Measurements from ENCODE around the gene ACACA. TPM values are rescaled to one million over a fixed set of nuclear protein-coding genes. Genes with fewer than 3 reads are reported as not detected.

The ACACA gene
- total RNA-seq, 4 donors from 2014 or later, result 47.9 to 56.2 (median 51.4) TPM

GRCh38 chr17:37211136-37211535 is 195.5 kb downstream of the ACACA start:
- 82% methylated on average over 2 of the region's 2 CpGs for WGBS
- H3K27ac ChIP-seq, result no peak overlapping the region
- DNase-seq (ENCODE audit: low spot score in 2 of 2), result no peak
- H3K9me3 ChIP-seq, result no peaks in the 10 kb centered on the region
- H3K4me3 ChIP-seq, result no peak overlapping the region
- peaks cover 35% of the 10 kb centered on the region for H3K36me3 ChIP-seq
- no peaks in the 10 kb centered on the region for H3K4me1 ChIP-seq
- H3K27me3 ChIP-seq, result no peaks in the 10 kb centered on the region
- TF ChIP-seq POLR2A (IDR thresholded peaks at IDR 0.05), result no peak
- TF ChIP-seq CTCF (IDR thresholded peaks at IDR 0.05), result no peak
- TF ChIP-seq EP300 (IDR thresholded peaks at IDR 0.05), result no peak
- no peak for TF ChIP-seq POLR2AphosphoS5 (IDR thresholded peaks at IDR 0.05)

GRCh38 chr17:37207103-37207502 is 199.5 kb downstream of the ACACA start:
- H3K36me3 ChIP-seq, result peaks cover 59% of the 10 kb centered on the region
- TF ChIP-seq CTCF (IDR thresholded peaks at IDR 0.05) (no peak), EP300 (IDR thresholded peaks at IDR 0.05) (no peak), POLR2AphosphoS5 (IDR thresholded peaks at IDR 0.05) (no peak), POLR2A (IDR thresholded peaks at IDR 0.05) (no peak)
- WGBS, result 92% methylated on average over 1 of the region's 1 CpG
- H3K4me3 ChIP-seq, result no peak overlapping the region
- no peak overlapping the region for H3K27ac ChIP-seq
- no peaks in the 10 kb centered on the region for H3K9me3 ChIP-seq
- no peaks in the 10 kb centered on the region for H3K27me3 ChIP-seq
- no peaks in the 10 kb centered on the region for H3K4me1 ChIP-seq
- DNase-seq (ENCODE audit: low spot score in 2 of 2), result no peak

GRCh38 chr17:37206299-37206698 is 200.3 kb downstream of the ACACA start:
- DNase-seq (ENCODE audit: low spot score in 2 of 2), result no peak
- H3K36me3 ChIP-seq, result peaks cover 56% of the 10 kb centered on the region
- no peaks in the 10 kb centered on the region for H3K4me1 ChIP-seq
- no peak overlapping the region for H3K27ac ChIP-seq
- no peaks in the 10 kb centered on the region for H3K27me3 ChIP-seq
- no peaks in the 10 kb centered on the region for H3K9me3 ChIP-seq
- H3K4me3 ChIP-seq, result no peak overlapping the region
- no peak for TF ChIP-seq EP300 (IDR thresholded peaks at IDR 0.05)
- TF ChIP-seq CTCF (IDR thresholded peaks at IDR 0.05), result no peak

- no peaks in the 10 kb centered on the region for H3K9me3 ChIP-seq
- H3K4me3 ChIP-seq, result no peak overlapping the region
- WGBS, result 93% methylated on average over 2 of the region's 2 CpGs
- TF ChIP-seq POLR2AphosphoS5 (IDR thresholded peaks at IDR 0.05), result no peak
- TF ChIP-seq POLR2A (IDR thresholded peaks at IDR 0.05), result no peak
- TF ChIP-seq EP300 (IDR thresholded peaks at IDR 0.05), result no peak
- no peak for TF ChIP-seq CTCF (IDR thresholded peaks at IDR 0.05)
- no peaks in the 10 kb centered on the region for H3K4me1 ChIP-seq
- H3K27me3 ChIP-seq, result no peaks in the 10 kb centered on the region
- H3K36me3 ChIP-seq, result peaks cover 44% of the 10 kb centered on the region
- DNase-seq (ENCODE audit: low spot score in 2 of 2), result no peak
- no peak overlapping the region for H3K27ac ChIP-seq
Observed at GRCh38 chr17:37200497-37200896, 206.1 kb downstream of the ACACA start.

- H3K27ac ChIP-seq, result no peak overlapping the region
- H3K36me3 ChIP-seq, result peaks cover 22% of the 10 kb centered on the region
- no peaks in the 10 kb centered on the region for H3K27me3 ChIP-seq
- TF ChIP-seq POLR2AphosphoS5 (IDR thresholded peaks at IDR 0.05) (no peak), CTCF (IDR thresholded peaks at IDR 0.05) (no peak), POLR2A (IDR thresholded peaks at IDR 0.05) (no peak), EP300 (IDR thresholded peaks at IDR 0.05) (no peak)
- DNase-seq (ENCODE audit: low spot score in 2 of 2), result no peak
- no peak overlapping the region for H3K4me3 ChIP-seq
- no peaks in the 10 kb centered on the region for H3K4me1 ChIP-seq
- H3K9me3 ChIP-seq, result no peaks in the 10 kb centered on the region
- WGBS, result 95% methylated on average over 2 of the region's 2 CpGs
Observed at GRCh38 chr17:37197336-37197735, 209.3 kb downstream of the ACACA start.

Data from suprapubic skin (tissue), 4 donors.